GM18526 (cell line): ENCODE data around the gene AK9.
A peak's percentile ranks its signal among the peaks of the same experiment; 100 is the strongest.

ENCODE experiments used
- POLR2A ChIP-seq: IDR thresholded peaks from 3 replicates; pipeline ENCODE4 v1.6.1; 2011; ENCODE audit not compliant: insufficient read length; ENCODE audit errors: extremely low read depth

AK9 gene

DNA sequence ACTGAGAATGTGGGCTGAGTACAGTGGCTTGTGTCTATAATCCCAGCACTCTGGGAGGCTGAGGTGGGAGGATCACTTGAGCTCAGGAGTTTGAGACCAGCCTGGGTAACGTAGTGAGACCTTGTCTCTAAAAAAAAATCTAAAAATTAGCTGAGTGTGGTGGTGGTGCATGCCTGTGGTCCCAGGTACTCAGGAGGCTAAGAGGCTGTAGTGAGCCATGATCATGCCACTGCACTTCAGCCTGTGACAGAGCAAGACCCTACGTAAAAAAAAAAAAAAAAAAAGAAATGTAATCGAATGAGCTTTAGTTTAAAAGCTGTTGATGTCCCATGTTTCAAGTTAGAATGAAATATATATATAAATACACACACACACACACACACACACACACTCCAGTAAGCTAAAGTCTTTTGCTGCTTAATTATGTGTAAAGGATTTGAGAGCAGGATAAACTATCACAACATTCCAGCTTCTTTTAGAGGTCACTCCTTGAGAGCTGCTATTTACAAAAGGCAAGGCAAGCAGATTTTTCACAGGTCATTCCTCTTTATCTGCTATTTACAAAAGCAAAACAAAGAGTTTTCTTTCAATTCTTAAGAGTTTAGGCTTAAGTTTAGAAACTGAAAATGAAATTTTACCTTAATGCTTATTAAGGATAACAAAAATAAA is 230.7 kb downstream of the AK9 start:
- TF ChIP-seq POLR2A: no peak

DNA sequence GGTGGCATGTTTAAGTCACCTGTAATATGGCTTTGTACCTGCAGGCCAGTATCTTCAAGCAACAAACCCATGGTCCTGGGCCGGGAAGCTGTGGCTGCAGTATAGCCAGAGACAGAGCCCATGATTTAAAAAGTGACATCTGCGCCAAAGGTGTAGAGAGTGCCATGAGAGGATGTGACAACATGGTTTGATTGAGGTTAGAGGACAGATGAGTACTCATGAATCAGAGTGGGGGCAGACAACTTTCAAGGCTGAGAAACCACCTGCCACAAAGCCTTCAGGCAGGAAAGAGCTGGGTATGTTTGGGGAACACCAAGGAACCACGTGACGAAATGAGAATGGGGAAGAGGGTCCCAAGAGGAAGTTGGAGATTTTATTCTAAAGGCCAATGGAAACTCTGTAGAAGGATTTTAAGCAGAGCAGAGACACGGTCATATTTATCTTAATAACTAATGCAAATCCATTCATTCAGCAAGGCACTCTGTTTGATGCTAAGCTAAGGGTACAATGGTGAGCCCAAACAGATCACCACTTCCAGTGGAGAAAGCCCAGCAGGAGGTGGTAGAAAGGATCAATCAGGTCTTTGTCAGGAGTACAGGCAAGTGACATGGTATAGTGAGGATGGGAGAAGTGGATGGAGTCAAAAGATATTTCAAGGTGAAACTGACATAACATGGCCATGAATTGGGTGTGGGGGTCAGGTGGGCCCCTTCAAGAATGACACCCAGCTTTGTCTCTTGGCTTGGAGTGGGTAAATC is 232.0 kb downstream of the AK9 start:
- TF ChIP-seq POLR2A: no peak

DNA sequence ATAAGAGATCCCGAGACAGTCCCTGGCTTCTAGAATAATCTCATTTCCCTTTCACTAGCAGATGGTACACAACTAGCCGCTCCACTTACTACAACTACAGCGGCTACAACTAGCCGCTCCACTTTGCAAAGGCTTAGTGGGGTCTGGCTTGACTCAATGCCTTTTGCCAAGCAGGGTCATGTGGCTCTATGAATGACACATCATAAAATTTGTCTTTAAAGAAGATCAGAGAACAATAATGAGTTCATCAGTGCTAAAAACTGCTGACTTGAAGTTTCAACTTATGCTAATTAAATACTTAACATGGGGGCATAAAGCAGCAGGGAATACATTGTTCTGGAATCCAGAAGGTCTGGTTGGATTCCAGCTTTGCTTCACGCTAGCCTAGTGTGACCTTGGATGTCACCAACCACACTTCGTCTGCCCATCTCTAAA is 233.4 kb downstream of the AK9 start:
- no peak for TF ChIP-seq POLR2A

DNA sequence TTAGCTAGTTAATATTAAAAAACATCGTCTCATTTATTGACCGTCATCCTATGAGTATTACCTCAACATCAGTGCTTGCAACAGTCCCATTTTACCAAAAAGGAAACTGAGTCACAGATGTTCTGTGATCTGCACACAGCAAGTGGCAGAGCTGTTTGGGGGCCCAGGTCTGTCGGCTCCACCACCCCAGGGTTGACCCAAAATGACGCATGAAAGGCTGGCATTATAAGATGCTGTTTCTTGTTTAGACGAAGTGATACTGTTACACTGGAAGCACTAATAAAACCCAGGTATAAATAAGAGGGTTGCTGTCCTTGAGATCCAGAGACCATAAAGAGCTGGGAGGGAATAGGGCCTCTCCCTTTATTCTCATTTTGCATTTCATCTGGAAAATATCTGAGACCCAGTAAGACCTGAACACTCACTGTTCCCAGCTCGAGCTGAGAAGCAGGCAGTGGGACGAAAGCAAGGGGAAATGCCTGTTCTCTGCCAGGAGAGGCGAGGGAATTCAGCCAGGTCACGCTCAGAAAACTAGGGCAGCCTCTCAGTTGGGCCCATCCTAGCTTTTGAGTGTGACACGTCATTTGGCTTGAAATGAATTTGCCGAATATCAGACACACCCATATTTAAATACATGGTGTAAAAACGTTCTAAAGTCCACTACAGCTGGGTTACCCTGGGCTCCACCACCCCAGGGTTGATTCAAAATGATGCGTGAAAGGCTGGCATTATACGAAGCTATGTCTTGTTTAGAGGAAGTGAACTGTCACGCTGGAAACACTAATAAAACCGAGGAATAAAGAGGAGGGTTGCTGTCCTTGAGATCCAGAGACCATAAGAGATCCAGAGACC is 234.1 kb downstream of the AK9 start:
- TF ChIP-seq POLR2A: no peak

DNA sequence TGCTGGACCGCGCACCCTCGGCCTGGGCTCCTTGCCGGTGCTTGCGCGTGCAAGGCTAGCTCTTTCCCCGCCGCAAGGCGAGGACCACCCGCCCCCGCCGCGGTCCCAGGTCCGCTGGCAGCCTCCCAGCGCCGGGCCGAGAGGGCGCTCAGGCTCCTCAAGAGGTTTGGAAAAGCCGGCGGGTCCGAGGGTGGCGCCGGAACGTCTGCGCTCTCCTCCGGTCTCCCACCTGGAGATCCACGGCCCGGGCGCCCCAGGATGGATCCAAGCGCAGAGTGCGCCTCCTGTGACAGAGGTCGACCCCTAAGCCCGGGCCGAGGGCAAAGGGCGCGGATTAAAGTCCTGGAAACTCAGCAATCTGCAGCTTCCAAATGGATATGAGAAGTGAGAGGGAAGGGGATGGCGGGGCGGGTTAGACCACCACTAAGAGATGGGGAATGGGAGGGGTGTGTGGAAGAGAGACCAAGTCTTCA is 234.9 kb downstream of the AK9 start:
- TF ChIP-seq POLR2A: no peak

DNA sequence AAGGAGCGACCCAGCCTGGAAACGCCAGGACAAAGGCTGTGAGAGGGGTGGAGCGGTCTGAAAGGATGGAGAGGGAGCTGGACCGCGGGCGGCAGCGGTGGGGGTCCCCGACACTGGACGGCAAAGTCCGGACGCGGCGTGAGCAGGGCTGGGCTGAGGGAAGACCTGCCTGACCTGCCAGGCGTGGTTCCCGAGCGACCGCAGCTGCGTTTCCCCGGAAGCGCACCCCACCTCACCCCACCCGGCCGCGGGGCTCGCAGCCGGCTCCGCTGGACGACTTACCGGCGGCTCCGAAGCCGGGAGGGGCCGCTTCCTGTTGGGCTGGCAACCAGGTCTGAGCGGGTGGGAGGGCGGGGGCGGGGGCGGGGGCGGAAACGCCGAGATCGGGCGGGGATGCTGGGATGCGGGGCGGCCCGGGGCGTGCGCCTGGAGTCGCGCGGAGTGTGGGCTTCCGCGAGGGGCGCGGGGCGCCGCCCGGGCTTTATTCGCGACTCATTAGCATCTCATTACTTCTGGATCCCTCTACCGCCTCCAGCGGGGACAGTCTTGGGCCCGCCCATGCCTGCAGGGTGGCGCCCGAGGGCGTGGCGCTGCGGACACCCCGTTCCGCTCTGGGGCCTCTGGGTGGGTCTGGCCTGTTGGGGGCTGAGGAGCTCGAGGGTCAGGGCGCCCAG is 235.4 kb downstream of the AK9 start, which contains the start of gene MICAL1:
Gene MICAL1, minus strand, starts transcription at position 336 of the 674 bp plus-strand sequence. CDS start 1,576 bp downstream, outside the sequence.
- TF ChIP-seq POLR2A: peak; percentile 61

DNA sequence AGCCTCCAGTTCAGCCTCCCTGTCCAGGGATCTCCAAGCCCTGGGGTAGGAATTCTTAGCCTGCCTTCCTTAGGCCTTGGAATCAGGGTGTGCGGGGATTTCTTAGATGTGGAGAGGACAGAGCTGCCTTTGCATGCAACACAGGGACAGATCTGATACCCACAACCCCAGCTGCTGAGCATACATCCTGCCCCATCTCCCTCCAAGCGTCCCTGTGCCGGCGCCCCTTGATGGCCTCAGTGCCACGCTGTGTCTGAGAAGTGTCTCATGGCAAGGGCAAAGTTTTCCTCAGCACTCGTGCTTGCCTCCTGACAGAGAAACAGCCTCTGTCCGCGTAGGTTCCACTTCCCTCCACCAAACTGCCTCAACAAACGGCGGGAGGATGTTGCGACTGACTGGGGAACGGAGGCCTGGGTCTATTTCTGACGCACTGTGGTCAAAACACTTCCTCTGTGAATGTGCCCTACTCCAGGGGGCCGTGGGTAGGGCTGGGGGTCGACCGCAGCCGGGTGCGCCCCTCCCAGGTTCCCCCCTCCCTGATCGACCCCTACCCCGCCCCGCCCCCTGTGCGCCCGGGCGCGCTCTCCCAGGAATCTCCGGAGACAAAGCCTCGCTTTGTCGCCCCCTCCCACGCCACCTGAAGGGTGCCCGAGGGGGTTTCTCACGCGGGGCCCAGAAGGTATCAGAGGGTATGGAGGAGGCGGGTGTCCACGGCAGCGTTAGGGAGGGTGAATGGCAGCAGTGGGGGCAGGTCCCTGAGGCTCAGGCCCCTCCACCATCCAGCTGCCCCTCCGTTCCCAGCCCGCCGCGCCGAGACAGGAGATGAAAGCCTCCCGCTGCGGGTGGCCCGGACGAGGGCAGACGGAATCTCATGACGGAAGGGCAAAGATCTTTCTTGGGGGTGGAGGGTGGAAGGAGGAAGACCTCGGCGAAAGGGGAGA is 236.2 kb downstream of the AK9 start:
- peak; percentile 68 for TF ChIP-seq POLR2A

DNA sequence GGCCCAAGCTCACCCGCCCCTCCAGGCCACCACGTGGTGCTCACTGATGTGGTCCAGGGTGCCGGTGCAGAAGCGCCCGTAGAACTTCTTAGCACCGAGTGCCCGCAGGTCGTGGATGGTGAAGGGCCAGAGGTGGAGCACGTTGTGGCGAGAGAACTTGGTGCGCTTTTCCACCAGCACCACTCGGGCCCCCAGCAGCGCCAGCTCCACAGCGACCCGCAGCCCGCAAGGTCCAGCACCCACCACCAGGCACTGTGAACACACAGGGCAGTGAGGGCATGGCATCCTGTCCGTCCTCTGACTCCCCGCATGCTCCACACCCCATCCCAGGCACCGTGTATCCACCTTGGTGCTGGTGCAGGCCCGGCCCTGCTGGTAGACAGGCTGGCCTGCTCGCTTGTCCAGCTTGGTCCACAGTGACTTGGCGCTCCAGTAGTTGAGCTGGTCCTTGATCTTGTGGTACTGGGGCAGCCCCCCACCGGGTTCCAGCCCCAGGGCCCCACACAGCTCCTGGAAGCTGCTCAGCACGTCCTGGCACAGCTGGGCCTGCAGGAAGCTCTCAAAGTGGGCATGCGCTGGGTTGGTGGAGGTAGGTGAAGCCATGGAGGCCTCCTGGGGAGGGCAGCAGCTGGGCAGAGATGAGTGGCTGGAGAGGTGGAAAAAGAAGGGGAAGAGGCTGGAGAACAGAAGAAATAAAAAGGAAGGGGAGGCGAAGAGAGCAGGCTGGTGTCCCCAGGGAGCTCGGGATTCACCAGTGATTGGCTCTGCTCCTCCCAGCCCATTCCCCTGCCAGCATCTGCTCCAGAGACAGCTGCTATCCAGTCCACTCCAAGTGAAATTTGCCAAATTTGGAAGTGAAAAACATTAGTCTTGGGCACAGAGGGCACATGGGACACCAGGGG is 237.2 kb downstream of the AK9 start:
- no peak for TF ChIP-seq POLR2A

DNA sequence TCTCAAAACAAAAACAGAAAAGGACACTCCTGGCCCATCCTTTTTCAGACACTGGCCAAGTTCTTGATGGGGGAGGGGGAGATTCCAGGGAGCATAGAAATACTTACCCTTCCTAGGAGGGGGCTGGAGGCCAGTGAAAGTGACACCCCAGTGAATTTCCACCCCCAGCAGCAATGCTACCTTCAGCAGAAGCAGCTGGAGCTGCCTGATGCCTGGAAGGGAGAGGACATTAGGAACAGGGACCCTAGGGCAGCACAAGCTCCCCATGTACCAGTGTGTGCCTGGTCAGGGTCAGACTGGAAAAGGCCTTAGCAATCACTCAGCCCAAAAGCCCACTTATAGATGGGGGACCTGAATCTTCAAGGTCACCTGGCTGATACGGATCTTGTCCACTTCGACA is 237.8 kb downstream of the AK9 start:
- TF ChIP-seq POLR2A: no peak

DNA sequence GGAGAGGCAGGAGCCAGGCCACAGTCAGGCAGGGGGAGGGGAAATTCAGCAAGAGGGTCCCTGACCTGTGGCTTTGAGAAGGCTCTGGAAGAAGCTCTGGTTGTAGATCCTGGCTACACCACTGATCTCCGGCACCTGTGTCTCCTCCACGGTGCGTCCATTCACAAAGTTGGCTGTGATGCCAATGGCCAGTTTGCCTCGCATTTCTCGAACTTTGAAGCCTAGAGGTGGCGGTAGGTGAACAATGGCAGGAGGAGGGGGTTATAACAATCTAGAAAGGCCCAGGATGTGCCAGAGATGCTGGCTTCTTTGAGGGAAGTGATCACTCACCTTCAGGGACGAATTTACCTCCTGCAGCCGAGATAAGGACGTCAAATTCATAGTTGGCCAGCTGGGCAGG is 238.8 kb downstream of the AK9 start:
- no peak for TF ChIP-seq POLR2A

DNA sequence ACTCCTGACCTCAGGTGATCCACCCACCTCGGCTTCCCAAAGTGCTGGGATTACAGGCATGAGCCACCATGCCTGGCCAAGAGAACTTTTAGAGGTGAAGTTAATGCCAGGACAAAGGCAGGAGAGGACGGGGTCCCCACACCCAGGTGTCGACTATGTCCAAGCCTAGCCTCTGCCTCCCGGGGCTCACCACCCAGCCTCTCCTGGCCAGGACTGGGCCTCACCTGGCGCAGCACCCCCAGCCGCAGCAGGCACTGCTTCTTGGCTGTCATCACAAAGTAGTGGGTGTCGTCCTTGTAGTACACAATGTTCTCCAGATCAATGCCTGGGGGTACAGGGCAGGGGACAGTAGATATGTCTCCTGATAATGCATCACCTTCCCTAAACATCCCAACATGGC is 239.6 kb downstream of the AK9 start:
- no peak for TF ChIP-seq POLR2A

DNA sequence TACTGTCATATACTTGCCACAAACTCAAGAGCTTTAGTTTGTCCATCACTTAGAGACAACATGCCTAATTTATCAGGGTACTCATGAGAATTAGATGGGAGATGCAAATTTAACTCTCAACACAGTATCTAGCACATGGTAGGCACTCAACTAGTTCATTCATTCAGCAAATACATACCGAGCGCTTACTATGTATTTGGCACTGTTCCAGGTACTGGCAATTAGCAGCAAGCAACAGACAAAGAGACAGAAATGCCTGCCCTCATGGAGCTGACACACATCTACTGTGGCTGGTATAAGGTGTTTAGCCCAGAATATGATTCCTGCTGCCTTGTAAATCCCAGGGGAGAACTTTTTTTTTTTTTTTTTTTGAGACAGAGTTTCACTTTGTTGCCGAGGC is 240.2 kb downstream of the AK9 start:
- no peak for TF ChIP-seq POLR2A
